A172 (cell line): ENCODE data around the gene SH3RF3. TPM values are rescaled to one million over a fixed set of nuclear protein-coding genes. Genes with fewer than 3 reads are reported as not detected.

ENCODE experiments used
- DNase-seq: peaks from one replicate; pipeline ENCODE4 v3.0.0-alpha.2; 2015; ENCODE audit warnings: low spot score
- total RNA-seq: library from RNA; depleted of rRNA; stranded (reverse); fragments of >200 nt; shearing (Covaris generic); gene quantifications from 2 replicates; pipeline ENCODE4 v1.2.3, GENCODE V29; 2014

SH3RF3 gene
- total RNA-seq, 1 experiment from 2014 or later: 3.6 TPM

DNA sequence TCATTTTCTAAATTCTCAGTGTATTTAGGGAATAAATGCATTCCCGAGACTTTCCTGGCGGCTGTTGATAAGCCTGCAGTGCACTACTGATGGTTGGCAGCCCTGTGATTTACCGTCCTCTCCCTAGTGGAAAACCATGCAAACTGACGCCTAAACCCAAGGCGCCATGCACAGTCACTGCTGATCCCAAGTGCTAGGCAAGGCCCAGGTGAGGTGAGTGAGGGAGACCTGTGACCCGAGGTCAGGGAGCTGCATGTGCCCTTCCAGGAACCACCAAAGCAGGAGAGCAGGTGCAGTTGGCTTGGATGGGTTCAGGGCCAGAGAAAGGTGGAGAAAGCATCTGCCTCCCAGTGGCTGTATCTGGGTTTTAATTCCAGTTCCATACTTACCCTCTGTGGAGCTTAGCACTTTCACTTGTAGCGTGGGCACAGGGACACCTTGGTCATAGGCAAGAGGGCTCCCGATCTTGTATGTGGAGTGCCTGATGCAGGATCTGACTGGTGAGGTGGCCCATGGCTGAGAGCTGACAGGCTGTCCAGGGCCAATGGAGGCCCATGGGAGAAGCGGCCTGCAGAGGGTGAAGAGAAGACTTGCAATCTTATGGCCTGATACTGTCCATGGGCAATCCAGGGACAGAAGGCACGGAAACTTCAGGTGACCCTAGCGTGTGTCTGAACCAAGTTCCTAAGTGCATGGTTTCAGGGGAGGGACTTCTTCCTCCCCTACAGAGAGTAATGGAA is 131.3 kb downstream of the SH3RF3 start:
- no peak for DNase-seq

DNA sequence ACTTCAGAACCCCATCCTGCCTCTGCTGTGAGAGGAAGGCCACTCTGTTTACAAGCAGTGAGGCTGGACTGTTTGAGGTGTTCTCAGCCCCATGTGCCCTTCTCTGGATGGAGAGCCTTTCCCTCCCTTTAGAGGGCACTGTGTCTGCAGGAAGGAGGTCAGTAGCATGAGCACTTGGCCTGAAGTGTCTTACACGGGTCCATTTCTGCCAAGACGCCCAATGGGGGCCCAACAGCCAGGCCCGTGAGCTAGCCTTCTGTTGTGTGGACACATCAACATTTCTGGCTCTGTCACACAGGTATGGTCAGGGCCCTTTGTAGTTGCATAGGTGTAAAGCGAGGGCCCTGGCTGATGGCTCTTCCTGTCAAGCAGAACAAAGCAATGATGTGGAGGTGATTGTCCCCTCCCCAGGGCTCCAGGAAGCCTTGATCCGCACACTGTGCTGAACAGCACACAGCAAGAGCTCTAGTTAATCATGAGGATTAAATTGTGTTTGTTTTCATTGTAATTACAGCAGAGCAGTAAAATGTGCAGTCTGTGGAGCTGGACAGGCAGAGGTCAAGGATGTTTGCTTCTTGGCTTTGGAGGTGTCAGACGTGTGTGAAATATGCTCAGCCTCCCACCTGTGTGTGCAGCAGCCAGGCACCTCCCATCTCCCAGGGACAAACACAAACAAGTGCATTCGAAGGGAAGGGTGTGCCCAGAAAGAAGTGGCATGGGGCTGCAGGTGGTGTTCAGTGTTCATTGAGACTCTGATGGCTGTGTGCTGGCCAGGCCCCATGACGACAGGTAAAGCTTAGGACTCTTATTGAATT is 132.1 kb downstream of the SH3RF3 start:
- DNase-seq: peak; percentile 27

DNA sequence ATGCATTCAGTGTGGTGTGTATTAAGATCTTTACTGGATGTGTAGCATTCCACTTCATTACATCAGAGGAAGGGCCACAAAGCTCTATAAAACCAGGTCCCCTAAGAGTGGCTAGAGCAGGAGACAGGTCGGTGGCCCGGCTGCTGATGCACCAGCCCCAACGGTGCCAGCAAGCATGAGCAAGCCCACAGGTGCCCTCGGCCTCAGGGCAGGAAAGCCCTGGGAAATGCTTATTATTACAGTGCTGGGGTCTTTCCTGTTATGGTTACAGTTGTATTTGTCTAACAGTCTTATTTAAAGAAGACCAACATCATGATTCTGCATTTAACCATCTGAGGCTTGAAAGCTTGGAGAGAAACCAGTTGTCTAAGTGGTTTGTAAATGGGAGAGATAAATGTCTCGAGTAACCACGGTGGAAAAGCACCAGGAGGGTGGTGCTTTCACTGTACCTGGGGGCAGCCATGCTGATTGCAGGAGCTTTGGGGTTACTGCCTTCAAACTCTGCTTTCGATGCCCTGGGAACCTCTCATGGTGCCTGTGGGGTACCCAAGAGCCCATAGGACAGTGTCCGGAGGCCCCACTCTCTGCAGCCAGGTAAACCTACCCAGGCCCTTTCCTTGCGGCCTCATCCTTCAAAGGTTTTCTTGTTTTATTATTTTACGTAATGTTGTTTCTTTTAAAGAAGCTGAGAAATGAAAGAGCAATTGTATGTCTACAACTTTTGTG is 133.1 kb downstream of the SH3RF3 start:
- no peak for DNase-seq

DNA sequence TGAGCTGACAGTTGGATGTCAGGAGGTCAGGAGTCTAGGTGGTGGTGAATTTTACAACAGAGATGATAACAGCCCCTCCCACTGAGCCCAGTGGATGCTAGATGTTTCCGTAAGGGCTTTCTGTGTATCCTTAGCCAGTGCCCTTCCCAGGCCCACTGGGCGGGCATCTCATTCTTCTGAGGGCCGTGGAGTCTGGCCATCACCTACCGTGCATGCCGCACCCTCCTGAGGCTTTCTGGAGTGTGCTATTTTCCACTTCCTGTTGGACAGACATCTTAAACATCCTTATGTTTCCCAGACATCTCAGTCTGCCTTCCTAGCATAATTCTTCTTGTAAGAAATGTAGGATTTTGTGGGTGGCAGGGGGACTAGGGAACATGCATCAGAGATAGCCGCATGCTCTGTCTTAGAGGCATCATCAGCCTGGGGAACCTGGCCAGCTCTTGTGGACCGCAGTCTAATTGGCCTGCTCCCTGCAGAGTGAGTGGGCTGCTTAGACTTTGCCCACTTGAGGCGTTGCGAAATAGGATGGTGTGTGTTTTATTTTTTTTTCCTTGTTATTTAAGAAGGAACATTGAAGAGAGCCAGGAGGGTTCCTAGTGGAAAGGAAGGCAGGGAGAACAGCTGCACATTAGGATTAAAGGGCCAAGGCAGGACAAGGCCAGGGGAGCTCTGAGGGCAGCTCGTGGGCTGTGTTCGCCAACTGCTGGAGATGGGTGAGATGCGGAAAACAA is 135.8 kb downstream of the SH3RF3 start:
- DNase-seq: peak; percentile 27

DNA sequence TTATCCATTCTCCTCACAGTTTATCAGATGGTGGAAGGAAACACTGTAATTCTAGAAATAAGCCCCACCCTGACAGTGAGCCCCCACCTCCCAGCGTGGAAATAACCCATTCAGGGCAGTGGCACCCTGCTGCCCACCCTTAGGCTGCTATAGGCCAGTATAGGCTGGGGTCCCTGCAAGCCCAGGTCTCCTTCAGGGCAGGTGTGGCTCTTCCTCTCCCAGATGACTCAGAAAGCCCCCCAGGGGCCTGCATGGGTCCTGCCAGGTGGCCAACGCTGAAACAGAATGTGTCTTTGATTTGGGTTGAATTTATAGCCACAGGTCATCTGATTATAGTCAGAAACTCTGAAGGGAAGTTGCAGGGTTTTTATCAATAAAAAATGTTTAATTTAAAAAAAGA is 136.4 kb downstream of the SH3RF3 start:
- no peak for DNase-seq

DNA sequence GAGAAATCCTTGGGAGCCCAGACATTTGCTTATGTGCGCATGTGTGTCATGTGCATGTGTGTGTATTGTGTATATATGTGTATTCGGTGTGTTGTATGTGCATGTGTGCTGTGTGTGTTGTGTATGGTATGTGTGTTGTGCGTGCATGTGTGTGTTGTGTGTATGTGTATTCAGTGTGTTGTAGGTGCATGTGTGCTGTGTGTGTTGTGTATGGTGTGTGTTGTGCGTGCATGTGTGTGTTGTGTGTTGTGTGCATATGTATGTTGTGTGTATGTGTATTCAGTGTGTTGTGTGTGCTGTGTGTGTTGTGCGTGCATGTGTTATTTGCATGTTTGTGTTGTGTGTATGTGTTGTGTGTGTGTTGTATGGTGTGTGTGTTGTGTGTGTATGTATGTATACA is 136.9 kb downstream of the SH3RF3 start:
- DNase-seq: no peak

DNA sequence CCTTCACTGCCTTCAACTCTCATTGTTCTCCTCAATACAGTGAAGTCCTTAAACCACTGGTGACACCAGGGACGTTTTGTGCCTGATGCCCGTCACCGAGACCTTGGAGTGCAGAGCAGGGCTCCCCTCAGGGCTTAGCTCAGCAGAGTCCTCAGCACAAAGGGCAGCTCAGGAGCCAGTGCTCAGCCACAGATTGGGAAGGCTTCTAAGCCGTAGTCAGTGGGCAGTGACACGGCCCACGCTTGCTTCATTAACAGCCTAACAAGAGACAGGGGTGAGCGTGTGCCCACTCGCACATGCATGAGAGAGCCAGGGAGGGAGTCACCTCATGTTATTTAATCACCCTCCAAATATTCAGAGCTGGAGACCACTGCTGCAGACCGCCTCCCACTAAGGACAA is 137.5 kb downstream of the SH3RF3 start:
- no peak for DNase-seq

DNA sequence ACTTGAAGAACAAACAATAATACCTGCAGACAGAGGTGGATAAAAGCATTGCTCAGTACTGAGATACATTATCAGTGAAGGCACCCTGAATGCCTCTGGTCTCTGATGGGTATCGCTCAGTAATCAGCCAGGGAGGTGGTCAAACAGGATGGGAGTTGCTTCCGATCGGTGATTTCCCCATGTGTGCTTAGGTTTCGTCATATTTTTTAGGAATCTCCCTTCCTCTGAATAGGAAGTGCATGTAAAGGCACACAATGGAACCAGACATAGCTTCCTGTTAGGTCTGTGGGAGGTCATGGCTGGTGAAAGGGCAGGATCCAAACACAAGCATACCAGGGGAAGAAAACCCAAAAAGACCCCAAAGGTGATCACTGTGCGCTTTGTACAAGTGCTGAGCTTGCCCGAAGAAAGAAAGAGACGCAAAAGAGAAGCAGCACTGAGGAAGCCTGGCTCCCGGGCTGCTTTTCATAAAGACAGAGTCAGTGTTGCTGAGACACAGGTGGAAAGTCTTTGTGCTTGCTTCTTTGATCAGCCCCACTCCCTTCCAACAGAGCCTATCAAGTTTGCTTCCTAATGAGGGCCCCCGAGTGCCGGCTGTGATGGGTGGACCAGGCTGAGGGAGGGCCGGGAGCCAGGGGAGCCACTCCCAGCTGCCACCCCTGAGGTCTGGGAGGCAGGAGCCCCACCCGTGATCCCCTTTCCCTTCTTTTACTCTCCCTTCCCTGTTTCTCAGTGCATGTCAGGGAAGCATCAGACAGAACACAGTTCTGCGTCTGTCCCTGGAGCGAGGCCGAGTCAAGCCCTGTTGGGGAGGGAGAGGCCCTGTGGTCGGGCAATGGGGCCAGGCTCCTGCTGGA is 138.2 kb downstream of the SH3RF3 start:
- no peak for DNase-seq

DNA sequence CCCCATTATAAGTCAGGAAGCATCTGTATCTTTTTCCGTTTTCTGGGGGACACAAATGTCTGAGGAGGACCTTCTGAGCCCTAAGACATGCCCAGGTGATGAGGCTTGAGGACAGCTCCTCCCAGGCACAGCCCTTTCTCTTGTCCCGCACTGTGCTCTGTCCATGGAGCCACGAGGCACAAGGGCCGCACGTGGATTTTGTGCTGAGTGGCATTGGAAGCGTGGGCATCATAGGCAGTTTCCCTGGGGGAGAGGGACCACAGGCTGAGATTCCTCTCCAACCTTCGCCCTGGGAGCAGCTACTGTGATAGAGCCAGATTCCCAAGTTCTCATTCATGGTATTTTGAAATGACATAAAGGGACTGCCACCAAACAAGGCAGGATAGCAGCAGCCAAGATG is 139.9 kb downstream of the SH3RF3 start:
- no peak for DNase-seq

DNA sequence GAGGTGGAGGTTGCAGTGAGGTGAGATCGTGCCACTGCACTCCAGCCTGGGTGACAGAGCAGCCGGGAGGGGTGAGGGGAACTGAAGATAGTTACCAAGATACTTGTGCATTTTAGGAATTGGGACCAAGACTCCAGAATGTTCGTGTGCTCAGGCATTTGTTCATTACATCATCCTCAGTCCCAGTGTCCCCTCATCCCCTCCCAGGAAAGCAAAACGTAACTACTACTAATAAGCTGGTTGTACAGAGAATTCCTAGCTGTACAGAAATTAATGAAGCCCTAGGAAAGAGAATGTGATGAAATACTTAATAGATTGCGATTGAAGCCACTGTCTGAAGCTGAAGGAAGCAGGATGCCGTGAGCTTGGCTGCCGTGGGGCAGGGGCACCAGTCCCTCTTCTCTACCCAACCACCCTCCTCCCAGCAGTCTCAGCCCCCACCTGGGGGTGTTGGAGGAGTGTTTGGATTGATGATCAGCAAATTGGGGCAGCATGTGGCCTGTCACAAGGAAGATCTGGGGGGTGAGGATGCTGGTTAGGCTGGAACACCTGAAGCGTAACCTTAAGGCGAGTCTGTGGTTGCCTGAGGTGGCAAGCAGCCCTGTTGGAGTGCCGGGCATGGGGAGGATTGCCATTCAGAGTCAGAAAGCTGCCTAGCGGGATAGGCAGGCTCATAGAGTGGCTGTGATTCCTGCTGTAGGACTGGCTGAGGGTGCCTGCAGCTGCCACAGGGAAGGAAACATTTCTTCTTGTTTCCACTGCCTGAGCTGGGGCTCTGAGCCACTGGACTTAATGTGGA is 140.9 kb downstream of the SH3RF3 start:
- DNase-seq: no peak

DNA sequence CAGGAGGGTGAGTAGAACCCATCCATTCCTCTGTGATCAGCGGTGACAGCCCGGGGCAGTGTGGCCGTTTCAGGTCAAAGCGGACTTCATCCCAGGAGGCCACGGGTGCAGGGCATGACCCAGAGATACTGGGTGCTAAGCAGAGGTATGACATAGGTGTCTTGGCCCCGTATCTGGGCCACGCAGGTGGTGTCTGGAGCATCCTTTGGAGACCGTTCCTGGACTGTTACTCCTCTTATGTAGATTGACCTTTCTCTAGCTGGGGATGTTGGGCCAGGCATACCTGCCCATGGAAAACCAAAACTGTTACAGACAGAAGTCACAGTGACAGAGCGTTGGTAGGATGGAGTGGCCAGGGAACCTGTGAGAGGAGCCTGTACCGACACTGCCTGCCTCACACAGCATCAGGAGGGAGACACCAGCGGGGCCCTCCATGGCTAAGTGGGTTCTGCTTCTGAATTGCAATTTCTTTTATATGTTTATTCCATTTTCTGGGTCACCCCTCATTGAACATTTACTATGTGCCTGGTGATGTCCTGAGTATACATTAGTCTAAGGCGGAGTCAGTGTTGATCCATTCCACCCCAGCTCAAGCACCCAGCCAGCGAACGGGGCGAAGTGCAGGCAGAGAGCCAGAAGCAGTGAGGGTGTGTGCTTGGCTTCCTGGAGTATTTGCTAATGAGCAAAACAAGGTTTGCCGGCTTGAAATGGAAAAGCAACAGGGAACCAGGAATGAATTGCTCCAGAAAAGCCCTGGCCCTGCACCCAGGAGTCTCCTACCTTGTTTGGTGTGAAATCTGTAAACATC is 141.7 kb downstream of the SH3RF3 start:
- no peak for DNase-seq

DNA sequence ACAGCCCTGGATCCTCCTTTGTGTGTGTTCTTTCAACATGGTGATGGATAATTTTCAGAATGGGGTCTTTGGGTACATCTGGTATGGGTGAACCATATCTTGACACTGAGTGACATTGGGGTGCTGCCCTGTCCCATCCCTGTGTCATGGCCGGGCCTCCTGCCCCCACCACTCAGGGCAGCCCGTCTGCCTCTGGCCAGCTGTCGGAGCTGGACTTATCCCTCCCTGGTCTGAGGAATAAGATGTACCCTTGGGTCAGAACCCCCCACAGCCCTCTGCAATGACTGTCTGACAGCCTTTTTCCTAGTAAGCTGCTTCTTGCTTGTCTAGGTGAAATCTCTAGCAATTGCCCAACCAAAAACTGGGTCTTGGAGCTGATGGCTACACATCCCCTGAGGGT is 142.9 kb downstream of the SH3RF3 start:
- DNase-seq: no peak

DNA sequence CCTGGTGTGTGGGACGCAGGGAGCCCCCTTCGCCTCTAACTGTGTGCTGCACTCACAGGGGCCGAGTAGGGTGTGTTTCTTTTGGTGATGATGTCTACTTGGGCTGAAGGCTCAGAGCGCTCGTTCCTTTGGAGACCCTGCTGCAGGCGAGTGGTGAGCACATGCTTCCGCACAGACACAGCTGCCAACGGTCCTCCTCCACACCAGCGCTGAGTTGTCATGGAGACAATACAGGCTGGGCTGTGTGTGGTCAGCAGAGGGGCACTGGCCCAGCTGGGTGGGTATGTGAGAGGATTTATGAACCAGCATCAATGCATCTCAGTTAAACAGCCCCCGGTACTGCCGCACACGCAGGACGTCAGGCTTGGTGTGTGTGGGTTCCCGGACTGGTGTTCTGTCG is 143.5 kb downstream of the SH3RF3 start:
- no peak for DNase-seq

DNA sequence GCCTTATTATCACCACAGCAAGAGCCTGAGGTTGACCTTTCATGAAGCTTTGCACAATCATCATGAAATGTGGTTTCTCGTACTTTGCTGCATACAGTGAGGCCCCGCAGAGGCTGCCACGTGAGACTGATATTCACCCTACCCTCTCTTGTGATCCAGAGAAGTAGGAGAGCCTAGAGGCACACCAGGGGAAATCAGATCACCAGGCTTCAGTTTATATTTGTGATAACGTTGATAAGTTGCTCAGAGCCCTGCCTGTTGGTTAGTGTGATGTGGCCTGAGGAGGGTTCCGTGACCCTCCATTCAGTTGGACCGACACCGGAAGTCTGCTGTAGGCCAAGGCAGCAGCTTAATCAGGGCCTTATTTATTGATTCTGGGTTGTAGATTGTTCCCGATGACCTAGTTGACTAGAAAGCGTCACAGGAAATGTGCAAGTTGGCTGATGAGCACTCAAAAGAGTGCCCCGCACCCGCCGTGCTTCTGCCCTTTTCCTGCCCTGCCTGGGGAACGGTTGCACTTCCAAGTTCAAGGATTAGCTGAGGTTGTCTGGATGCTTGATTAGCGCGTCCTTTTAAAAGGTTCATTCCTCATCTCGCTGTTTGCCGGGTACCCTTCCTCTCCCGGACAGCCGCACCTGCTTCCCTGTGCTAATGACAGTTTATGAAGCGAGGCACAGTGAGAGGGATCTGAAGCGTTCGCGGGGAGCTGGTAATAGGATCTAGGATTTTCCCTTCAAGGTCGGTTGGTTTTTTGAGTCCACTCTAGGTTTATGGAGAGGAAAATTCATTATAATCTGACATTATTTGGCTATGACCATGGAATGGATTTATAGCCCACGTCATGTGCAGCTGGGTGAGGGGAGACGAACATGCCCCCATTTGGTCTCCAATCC is 146.4 kb downstream of the SH3RF3 start:
- no peak for DNase-seq

DNA sequence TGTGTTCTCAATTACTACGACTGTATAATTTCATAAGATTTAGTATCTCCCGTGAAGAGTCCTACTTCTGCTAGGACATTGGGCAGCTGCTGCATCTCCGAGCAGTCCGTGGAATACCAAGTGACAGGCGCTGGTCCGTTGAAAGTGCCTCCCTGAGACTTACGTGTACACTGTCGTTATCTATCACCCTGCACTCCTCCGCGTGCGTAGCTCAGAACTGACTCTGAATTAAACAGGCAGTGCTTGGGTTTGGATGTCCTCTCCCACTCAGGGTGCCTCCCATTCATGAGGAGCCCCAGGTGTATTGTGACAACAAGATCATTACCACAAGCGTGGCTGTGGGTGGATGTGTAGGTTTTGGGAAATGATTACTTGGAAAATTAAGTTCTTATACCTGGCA is 148.4 kb downstream of the SH3RF3 start:
- DNase-seq: no peak

DNA sequence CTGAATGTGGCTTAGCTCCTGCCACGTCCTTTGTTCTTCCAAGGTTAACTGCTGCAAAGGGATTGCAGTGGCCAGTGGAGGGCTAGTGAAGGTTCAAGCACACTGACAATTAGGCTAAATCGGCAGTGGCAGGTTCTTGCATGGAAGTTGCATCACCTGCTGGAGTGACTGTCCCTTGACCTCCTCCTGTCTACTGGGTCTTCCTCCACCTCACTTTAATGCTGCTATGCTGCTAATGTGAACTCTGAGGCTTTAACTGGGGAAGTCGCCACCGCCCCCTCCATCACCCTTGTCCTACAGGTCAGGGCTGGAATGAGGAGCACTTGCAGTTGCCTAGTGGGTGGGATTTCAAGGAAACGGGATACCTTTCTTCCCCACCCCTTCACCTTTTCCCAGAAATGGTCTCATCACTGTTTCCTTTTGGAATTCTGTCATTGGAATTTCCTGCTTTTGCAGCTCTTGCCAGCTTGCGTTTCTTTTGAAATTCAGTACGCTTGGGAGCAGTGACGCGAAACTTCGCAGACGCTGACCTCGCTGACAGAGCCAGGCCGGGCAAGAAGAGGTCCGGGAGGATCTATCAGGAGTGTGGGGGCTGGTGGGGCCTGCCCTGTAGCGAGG is 150.3 kb downstream of the SH3RF3 start:
- DNase-seq: no peak

DNA sequence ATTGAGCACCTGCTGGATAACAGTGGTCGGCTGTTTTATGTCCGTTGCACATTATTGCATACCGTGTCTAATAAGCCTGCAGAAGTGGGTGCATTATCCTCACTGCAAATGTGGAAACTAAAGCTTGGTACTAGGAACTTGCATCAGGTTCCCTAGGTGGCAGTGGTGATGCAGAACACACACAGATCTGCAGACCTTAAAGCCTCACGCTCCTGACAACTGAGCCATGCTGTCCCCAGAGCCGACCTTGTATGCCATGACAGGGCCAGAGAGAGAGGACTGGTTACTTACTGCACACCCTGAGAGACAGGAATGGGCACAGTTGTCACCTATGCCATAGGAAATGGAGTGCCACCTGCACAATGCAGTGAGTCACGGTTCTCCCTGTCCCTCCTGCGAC is 151.8 kb downstream of the SH3RF3 start:
- no peak for DNase-seq

DNA sequence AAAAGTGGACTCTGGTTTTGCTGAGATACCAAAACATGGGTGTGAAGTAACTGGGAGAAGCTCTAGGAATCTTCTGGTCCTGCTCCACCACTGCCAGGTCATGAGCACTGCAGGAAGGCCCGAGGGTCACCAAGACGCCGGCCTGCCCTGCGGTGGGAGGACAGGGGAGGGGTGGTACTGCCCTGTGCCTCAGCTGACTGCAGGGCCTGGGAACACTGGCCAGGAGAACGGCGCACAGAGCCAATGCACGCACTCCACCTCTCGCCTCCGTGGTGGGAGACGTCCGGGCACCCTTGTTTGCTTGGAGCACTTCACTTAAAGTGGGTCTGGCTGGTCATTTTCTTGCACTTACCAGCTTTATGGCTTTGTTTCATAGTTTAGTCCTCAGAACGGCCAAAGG is 153.4 kb downstream of the SH3RF3 start:
- DNase-seq: no peak
